Stimulated activated CD4-positive, alpha-beta T cell treated with anti-CD3 and anti-CD28 coated beads, Interleukin-2, amount 100 ng/mL, for 24 hours (primary cell): Measurements from ENCODE around the gene PIK3CG.

Experiments used
- DNase-seq, 2 donors: peaks; one replicate each; pipeline ENCODE4 v3.0.0-alpha.2; 2020

PIK3CG gene

DNA sequence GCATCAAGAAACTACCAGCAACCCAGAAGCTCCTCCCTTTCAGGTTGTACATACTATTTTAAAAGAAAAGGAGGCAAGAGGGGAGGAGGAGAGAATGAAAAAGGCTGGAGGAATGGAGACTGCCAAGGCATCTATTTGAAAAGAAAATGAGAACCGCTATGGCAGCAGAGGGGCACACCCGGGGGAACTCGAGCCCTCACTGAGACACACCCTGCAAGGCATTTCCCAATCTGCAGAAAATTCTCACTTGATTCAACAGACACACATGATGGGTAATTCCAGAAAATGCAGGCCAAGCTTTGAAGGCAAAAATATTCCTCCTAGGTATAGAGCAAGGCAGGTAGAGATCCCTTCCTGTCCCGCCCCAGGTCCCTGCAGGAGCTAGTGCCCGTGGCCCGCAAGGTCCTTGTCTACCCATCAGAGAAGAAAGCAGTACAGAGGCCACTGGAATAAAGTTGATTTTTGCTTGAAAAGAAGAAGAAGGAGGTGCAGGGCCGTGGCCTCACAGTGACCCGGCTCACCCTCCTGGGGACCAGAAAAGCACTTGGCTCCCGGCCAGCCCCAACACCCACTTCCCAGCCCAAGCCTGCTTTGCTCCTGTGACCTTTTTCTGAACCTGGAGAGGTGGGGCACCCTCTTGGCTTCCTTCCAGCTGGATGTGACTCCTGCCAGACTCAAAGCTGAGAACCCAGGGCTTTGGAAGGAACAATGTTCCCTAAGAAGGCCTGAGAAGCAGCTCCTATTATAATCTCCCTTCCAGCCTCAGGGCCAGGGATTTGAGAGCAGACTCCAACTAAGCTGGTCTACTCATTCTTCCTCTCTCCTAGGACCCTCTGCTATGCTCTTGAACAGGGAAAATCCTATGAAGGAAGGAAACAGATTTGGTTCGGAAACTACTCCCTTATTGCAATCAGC is 6.2 kb upstream of the PIK3CG start:
- no peak for DNase-seq

- DNase-seq: no peak
These were observed 2.6 kb upstream of the PIK3CG start for GRCh38 chr7:106862317-106863089.

DNA sequence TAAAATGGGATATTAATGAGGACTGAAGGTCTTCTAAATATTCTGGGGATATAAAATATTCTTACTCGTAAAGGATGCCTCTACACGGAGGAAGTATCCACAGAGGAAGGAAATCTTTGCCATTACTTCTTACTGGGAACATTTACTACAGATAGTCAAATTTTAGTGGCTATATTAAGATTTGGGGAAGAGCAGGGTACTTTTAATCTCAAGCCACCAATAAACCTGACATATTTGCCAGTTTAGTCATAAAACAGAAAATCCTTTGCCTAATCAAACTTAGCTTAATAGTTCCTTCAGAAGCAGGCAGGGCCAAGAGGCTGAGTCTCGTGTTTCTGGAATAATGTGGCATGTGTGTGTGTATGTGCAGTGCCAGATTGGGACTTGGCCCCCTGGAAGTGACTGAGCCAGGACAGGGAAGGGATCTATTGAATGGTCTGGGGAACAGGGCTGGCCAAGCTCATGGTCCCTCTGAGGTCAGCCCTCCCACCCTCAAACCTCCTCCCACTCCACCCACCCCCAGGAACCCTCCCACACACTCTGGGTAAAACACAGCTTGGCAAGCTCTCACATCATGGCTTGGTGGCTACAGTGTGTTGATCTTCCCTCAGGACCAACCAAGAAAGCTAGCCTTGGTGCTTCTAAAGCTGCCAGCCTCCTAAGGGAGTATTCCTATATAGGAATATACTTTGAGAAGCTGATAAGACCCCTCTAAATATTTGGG is 1.6 kb upstream of the PIK3CG start:
- no peak for DNase-seq

DNA sequence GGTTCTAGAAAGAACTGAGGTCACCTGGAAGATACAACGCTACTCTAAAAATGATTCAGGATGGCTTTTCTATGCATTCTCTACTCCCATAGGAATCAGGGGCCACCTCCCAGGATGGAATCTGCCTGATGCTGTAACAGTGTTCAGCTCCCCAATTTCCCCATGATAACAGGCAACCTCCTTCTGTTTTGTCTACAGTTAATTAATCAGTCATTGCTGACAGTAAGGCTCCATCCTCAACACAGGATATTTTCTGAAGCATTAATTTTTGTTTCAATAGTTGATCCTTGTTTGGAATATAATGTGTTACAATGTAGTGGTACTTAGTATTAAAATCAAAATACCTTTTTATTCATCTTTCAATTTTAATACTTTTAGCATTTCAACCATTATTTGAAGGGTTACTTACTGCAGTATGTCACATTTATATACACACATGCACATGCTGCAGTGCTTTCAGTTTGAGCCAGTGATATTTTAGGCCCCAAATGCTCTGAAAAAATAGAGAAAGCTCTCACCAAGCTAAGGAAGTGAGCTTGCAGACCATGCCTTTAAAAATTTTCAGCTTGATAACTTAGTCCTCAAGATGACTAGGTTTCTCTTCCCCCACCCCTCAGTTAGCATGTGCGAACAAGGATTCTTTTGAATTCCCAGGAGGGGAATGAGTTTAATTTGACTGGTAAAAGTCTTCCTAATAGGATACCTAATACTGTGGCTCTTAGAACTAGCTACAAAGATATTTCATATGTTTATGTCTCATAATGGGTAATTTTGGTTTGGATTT is 592 bp upstream of the PIK3CG start:
- DNase-seq: no peak

GRCh38 chr7:106866298-106867281 is 1.5 kb downstream of the PIK3CG start:
- DNase-seq: peak in 1 of 2 donors; percentile 21

GRCh38 chr7:106867641-106868351 is 2.7 kb downstream of the PIK3CG start:
- no peak for DNase-seq

- no peak for DNase-seq
These were observed 3.3 kb downstream of the PIK3CG start for GRCh38 chr7:106868364-106868763.

GRCh38 chr7:106869954-106870353 is 4.9 kb downstream of the PIK3CG start:
- no peak for DNase-seq

GRCh38 chr7:106870528-106870927 is 5.4 kb downstream of the PIK3CG start:
- no peak for DNase-seq

DNA sequence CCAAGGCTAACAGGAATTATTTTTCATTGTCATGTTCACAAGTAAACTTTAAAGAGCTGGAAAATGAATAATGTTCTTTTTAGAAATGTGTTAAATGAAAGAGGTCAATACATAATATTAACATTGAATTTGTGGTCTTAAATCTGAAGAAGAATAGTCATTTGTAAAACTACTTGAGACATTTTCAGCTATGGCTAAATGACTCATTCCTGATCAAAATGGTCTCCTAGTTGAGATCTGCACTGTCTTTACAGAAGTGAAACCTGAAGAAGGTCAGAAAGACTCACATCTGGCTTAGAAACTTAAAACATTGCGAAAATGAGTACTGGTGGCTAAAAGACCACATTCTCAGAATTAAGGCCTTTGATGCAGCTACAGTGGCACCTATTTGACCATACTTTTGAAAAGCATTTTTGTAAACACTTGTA is 5.9 kb downstream of the PIK3CG start:
- no peak for DNase-seq

DNA sequence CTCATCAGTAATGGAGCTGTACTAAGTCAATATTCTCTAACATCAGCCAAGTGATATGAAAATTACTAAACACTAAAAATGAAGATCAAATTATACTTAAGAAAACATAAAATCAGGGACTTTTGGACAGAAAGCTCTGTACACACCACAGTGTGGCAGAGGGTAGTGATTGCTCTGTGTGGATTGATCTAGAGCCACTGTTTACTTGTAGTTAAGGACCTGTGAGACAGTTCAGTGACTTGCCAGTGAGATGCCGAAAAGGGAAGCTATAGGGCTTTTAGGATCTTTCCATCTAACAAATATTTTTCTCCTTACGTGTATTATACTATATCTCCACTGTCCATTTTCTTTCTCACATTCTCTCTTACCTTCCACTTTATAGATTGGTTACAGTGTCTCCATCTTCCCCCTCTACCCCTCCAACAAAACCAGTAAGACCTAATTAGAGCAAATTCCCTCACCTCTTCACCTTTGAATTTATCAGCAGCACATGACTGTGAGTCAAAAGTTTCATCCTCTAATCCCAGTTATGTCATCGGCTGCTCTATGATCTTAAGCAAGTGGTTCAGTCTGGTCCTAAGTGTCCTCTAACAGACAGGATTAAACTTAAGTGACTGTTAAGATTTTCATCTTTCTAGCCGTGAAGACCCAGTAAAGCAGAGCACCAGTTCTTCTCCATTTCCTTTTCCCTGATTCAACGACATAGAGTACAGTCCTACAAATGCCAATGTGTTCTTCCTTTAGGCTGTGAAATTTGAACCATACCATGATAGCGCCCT is 6.9 kb downstream of the PIK3CG start:
- no peak for DNase-seq

GRCh38 chr7:106872763-106873162 is 7.7 kb downstream of the PIK3CG start:
- no peak for DNase-seq

DNA sequence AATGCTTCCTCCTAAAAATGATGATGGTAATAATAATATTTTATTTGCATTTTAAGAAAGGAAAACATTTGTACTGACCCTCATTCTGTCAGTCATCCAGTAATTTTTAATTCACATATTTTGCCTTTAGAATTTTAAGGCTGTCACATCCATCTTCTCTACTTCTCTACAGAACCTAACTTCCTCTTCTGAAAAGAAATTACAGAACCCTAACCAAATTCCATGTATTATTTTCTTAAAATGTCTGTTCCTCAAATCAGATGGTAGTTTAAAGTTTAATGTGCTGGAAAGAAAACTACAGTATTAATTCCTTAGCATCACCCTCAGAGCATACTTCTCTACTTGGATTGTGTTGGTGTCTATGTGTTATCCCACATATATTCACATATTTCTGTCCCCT is 9.0 kb downstream of the PIK3CG start:
- no peak for DNase-seq

DNA sequence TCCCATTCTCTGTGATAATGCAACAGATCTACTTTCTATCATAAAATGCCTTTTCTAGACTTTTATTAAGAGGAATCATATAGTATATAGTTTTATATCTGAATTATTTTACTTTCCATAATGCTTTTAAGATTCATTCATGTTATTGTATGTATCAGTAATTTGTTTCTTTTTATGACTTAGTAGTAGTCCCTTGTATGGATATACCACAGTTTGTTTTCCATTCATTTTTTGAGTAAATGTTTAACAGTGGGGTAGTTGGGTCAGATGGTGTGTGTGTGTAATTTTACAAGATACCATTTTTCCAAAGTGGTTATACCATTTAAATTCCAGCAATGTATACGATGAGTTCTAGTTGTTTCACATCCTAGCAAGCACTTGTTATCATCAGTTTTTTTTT is 10.4 kb downstream of the PIK3CG start:
- DNase-seq: no peak

- no peak for DNase-seq
These were observed 13.8 kb downstream of the PIK3CG start for GRCh38 chr7:106878748-106879439.

DNA sequence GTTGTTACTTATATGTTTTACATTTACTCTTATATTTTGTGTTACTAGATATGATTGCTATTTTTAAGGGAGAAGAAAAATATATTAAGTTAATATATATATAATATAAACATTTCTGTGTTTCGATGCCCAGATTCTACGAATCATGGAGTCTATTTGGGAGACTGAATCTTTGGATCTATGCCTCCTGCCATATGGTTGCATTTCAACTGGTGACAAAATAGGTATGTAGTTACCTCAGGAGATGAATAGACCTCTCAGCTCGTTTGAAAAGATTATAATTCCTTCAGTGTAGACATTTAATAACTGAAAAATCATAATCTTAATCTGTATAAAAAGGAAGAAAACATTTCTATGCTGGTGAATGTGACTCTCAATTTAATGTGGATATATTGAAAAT is 16.9 kb downstream of the PIK3CG start:
- DNase-seq: no peak

- no peak for DNase-seq
These were observed 18.5 kb downstream of the PIK3CG start for GRCh38 chr7:106883456-106884026.

GRCh38 chr7:106885652-106886051 is 20.6 kb downstream of the PIK3CG start:
- no peak for DNase-seq

GRCh38 chr7:106887421-106887820 is 22.3 kb downstream of the PIK3CG start:
- DNase-seq: no peak
